Activated CD8-positive, alpha-beta memory T cell treated with anti-CD3 and anti-CD28 coated beads, Interleukin-2, amount 50 U/mL, for 24 hours (primary cell): ENCODE results near the gene ZFAND3.
A peak's percentile ranks its signal among the peaks of the same experiment; 100 is the strongest.
"Not testable (repeated sequence)": the region's sequence is repeated elsewhere in the genome, so short reads cannot be mapped to it uniquely, and the experiment has no call there.

Source experiments
- DNase-seq: peaks from one replicate; pipeline ENCODE4 v3.0.0-alpha.2; 2020; ENCODE audit errors: extremely low read depth

Gene ZFAND3

DNA sequence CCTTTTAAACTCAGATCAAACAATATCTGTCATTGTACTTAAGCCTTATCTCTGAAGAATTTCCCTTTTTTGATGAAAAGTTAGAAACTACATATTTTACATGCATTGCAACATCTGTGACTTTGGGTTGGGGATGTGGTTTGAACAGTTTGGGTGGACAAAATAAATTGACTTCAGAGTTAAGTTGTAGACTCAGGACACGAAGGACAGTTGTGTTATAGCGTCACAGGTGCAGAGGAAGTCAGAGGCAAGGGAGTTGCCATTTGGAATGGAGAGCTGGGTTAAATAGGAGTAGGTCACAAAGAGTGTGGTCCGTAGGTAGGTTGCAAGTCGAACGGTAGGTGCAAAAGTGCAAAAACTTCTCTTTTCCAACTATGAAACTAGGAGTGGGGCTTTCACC is 46.0 kb downstream of the ZFAND3 start:
- no peak for DNase-seq

DNA sequence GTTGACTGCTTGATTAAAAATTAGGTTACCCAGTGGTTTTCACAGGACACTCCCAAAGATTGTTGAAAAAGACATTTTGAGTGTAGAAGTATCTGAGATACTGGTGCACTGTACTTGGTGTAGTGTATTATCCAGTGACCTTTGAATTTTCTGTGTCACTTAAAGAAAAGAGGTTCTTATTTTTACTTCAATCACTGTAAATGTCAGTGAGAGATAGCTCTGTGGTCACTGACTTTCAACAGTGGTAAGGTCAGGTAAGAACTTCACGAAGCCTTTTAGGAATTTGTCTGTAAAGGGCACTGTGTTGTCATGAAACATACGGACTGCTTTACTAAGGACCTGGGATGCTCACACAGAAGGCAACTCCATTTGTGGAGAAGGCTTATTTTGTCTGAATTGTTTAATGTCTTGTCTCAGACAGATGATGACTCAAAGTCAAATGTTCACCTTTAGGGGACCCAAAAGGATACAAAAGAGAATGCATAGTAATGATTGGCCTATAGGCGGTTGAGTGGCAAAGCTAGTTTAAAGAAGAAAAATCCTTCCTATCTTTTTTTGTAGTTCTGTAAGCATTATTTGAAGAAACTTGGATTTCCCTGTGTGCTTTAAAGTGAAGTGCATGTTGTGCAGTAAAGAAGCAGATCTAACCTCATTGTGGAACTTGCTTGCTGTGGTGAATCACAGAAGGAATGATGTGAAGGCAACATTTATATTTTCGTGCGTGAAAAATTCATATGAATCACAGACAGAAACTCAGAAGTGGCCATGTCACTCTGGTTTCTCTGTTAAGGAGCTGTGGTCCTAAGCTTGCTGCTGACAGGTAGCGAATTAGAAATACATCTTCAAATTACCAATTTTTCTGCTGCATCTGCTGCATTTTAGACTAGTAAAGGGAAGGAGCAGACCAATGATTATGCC is 47.3 kb downstream of the ZFAND3 start:
- no peak for DNase-seq

DNA sequence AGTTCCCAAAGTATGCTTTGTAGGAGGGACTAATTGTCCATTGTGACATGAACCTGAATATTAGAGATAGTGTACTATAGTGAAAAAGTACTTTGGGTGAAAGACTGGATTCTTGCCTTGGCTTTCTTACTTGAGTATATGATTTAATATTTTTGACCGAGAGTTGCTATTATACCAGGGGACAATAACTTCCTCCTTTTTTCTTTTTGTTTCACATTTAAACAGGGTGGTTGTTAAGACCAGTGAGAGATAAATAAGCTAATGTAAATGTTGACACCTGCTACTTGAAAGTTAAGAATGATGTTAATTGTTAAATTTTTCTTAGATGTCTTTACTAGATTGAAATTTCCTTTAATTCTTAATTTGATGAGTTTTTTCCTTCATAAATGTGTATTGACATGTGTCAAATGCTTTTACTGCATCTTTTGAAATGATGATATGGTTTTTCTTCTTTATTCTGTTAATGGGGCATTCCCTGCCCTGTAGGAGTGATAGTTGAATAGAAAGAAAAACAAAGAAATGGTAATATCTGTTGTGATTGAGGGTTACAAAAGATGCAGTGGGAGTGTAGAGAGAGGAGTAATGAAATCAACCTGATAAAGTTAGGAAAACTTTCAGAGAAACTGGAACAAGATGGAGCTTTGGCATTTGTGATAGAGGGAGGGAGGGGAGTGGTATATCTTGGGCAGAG is 48.4 kb downstream of the ZFAND3 start:
- DNase-seq, result no peak

DNA sequence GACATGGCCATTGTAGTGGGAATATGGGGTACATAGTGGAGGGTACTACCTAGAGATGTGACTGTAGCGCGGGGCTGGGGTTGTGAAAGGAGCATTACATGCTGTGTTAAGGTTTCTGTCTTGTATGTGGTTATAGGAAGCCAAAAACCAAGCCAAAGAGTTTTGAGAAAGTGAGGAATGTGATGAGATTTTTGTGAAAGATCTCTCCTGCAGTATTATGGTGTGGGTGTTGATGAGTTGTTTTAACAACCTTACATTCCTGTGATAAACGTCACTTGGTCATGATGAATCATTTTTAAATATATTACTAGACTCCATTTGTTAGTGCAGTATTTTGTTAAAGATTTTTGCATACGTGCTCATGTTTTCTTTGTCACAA is 48.9 kb downstream of the ZFAND3 start:
- peak; percentile 8 for DNase-seq

DNA sequence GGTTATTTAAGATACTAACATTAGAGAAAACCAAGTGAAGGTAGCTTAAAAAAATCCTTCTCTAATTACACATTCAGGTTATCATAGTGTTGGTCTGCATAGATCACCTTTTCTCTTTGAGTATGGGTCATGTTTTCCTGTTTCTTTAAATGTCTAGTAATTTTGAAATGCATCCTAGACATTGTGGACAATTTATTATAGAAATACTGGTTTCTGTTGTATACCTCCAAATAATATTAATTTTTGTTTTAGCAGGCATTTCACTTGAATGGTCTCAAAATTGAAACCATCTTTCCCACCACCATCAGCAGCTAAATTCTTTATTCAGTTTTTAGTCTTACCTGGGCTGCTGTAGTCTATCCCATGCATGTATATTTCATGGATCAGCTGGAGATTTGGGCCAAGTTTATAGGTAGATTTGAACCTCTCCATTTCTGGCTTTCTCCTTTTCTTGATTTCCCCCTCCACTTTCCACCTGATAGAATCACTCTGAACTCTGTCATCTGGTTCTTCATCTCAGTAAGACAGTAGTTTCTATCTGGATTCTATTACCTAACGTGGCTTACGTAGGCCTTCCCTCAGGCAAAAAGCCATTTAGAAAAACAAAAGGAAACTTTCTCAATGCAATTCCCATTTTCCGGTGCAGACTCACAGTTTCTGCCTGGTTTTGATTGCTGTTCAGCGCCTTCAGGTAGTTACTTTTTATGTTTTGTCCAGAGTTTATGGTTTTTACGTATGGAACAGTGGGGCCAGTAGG is 52.3 kb downstream of the ZFAND3 start:
- no peak for DNase-seq

DNA sequence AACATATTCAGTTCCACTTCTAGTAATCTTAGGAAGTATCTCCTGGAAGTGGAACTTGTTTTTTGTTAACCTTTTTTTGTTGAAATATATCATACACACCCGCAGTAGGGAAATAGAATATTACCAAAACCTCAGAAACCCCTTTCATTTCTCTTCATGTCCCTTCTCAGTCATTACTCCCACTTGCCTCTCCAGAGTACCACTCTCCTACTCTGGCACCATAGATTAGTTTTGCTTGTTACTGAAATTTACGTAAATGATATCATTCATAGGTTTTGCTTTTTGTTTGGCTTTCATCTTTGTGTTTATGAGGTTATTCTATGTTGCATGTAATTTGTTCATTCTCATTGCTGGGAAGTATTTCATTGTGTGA is 52.8 kb downstream of the ZFAND3 start:
- DNase-seq, result no peak

DNA sequence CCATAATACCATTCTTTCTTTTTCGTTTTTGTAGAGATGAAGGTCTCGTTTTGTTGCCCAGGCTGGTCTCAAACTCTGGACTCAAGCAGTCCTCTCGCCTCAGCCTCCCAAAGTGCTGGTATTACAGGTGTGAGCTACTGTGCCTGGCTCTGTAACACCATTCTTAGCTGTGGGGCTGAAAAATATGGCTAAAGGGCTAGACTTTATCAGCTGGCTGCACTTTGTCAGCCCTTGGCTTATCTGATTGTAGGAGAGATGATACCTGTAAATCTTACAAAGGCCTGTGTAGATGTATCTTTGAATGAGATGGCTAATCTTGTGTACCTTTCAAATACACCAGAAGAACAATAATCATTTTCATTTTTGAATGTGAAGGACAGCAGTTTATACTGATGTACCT is 55.2 kb downstream of the ZFAND3 start:
- no peak for DNase-seq

DNA sequence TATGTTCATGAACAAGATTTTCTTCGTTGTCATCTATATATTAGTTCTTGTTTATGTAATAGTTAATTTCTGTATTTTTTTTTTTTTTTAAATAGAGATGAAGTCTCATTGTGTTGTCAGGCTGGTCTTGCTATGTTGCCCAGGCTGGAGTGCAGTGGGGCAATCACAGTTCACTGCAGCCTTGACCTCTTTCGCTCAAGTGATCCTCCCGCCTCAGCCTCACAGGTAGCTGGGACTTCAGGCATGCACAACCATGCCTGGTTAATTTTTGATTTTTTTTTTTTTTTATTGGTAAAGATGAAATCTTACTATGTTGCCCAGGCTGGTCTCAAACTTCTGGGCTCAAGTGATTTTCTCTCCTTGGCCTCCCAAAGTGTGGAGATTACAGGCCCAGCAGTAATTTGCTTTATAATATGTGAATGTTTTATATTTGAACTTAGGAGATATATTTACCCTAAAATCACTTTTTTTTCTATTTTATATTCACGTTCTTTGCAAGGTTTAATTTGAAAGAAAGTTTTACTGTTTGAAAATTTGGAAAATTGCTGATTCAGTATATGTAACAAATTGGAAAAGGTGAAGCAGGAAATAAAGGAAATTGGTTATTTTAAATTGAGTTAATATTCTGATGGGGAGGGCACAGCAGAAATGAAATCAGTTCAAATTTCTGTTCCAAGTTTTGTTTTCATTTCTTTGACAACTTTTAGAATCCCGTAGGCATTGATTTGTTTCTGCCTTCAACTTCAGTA is 56.2 kb downstream of the ZFAND3 start:
- no peak for DNase-seq

DNA sequence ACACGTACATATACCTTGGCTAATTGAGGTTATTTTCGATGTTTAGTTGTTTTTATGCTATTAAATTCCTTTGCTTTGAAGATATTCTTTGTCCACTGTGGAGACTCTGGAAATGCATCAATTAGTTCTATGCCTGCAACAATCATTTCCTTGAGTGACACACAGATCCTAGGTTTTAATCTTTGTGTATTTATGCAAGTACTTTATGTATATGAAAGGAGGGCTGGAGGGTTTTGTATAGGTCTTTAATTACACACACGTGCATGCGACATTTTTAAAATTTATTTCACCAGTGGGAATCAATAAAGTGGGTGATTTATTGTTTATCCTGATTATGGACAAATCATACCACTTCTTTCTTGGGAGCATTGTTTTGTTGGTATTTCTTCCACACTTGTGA is 57.3 kb downstream of the ZFAND3 start:
- DNase-seq, result no peak

DNA sequence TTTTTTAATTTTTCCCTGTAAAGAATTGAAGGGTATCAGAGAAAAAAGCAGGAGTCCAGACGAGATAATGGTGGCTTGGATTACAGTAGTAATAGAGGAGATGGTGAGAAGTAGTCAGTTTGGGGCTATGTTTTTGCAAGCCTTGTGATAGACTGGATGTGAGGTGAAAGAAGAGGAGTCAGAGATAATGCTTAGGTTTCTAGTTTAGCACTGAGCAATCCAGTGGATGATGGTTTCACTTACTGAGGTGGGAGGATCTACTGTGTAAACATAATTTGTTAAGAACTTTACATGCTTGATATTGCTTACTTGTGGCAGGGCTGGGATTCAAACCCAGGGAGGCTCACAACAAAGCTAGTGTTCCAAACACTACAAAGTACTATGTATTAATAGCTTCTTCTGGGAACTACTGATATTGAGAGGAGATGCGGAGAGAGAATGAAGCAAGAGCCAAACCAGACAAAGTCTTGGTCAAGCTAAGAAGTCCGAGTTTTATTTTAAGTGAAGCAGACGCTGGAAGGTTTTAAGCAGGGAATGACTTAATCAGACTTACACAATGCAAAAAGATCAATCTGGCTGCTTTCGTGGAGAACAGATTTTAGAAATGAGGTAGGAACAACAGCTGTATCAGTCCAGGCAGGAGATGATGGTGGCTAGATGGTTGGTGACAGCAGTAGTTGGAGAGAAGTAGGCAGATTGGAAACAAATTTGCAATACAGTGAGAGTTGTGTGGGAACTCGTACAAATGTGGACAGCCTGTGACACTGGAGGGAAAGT is 58.0 kb downstream of the ZFAND3 start:
- no peak for DNase-seq

DNA sequence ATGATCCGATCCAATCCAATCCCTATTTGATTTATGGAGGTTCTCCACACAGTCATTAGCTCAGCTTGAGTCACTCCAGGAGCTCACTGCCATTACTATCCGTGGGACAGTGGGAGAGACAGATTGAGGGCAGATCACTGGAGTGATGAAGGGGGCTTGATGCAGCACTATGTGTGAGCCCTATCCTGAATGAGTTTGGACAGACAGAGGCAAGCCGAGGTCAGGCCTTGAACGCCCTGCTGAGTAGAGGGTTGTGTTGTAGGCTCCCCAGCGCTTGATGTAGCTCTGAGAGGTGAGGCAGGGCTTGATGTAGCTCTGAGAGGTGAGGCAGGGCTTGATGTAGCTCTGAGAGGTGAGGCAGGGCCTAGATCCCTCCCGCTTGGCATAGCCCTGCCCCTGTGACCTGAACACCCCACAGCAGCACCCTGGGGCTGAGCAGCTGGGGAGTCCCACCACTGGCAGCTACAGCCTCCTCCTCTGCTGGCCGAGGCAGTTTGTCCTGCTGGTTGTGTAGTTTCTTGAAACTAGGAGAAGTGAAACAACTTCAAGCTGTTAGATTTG is 58.7 kb downstream of the ZFAND3 start:
- no peak for DNase-seq

DNA sequence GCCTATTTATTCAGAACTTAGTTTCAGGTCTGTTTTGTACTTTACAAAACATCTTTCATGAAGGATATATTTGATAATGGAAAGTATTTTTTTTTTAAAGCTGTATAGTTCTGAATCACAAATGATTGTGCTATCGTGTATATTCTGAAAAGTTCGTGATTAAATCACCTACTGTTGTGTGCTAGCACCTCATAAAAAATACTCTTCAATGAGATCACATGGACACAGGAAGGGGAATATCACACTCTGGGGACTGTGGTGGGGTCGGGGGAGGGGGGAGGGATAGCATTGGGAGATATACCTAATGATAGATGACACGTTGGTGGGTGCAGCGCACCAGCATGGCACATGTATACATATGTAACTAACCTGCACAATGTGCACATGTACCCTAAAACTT is 61.1 kb downstream of the ZFAND3 start:
- DNase-seq, result not testable (repeated sequence)

DNA sequence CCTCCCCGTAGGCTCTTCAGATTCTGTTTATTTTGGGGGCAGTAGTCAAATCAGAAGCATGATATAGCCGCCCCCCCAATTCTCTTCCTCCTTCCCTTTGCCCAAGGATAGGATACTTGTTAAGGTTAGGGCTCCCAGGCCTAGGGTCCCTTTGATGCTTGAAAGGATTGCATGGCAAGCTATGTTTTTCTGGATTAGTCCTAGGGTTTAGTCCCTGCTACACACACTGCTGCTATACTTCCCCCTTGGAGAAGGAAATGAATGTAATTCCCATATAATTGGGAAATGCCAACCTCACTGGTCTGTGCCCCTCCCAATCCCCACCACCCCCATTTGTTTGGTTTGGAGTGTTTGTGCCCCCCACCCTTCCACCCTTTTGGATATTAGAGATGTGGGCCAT is 62.8 kb downstream of the ZFAND3 start:
- DNase-seq, result no peak

DNA sequence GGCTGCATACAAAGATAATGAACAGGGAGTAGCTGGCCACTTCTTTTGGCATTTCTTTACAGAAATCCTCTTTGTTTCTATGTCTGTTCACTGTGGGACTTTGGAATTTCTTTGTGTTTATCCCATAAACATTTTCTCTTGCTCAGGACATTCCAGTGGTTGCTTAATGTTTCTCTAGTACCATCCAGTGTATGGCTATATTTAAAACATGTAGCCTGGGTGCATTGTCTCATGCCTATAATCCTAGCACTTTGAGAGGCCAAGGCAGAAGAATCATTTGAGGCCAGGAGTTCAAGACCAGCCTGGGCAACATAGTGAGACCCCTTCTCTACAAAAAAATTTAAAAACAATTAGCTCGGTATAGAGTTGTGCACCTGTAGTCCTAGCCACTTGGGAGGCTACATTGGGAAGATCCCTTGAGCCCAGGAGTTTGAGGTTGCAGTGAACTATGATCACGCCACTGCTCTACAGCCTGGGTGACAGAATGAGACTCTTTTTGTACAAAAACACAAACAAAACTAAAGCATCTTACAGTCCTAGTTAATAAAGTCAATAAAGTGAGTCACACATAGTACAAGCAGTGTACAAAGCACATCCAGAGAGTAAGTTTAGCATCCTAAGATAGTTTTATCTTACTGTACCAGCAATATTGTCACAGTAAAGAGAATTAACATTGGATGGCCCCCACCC is 63.3 kb downstream of the ZFAND3 start:
- DNase-seq, result no peak

DNA sequence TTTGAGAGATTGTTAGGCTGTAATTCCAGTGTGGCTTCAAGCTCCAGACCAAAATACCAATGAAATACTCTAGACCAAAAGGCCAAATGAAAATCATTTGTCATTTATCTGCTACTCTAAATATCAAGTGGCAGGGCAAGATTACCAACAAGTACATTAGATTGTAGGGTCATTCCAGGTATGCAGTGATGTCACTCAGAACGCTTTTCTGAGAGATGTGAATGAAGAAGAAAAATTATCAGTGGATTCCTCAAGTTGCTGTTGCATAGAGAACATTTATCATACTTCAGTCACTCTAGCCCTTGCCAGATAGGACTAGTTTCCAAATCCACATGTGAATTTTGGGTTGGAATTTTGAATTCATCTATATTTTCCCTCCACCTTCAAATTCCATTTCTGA is 65.0 kb downstream of the ZFAND3 start:
- DNase-seq, result no peak

DNA sequence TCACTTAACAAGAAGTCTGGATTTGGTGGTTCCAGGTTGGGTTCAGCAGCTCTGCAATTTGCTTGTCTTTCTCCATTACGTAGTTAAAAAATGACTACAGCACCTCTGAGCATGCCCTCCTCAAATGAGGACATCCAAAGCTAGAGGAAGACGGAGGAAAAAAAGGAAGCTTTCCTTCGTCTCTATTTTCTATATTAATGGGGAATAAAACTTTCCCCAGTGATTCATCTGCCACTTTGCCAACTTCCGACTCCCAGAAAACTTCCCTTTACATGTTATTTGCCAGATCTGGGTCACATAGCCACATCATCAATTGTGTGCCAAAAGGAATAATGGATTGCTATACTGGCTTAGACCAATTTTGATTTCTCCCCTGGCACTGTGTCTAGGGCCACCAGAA is 69.5 kb downstream of the ZFAND3 start:
- DNase-seq, result no peak

DNA sequence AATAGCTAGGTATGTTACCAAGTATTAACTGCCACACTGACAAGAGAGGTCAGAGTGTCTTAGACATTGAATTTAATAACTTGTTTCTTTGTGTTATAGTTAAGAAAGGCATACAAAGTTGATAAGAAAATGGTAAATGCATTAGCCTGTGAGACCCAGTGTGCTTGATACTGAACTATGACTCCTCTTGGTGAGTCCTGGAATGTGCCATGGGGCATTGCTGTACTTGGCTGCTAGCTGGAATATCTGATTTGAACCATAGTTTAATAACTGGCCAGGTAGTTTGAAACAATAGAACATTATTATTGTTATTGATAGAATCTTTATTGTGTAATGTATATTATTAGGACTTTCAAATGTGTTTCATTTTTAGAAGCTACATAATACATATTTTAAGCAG is 70.0 kb downstream of the ZFAND3 start:
- no peak for DNase-seq

DNA sequence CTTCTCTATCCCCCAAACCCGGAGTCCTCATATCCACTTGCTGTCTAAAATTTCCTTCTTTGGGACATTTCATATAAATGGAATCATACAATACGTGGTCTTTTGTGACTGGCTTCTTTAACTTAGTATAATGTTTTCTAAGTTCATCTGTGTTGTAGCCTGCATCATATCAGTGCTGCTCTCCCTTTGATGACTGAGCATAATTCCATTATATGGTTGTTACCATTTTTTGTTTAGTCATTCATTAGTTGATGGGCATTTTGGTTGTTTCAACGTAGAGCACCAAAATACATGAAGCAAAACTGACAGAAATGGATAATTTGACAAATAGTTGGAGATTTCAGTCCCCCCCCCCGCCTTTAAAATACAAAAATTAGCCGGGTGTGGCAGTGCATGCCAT is 71.5 kb downstream of the ZFAND3 start:
- DNase-seq, result no peak

DNA sequence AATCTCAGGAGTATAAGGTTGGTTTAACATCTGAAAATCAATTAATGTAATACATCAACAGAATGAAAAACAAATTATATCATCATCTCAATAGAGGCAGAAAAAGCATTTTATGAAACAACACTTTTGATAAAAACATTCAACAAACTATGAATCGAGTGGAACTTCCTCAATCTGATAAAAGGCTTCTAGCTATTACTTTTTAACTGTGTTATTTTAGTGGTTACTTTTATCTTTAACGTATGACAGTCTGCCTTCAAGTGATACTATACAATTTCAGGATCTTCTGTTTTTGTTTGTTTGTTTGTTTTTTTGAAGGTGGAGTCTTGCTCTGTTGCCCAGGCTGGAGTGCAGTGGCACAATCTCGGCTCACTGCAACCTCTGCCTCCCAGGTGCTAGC is 73.7 kb downstream of the ZFAND3 start:
- DNase-seq, result no peak

DNA sequence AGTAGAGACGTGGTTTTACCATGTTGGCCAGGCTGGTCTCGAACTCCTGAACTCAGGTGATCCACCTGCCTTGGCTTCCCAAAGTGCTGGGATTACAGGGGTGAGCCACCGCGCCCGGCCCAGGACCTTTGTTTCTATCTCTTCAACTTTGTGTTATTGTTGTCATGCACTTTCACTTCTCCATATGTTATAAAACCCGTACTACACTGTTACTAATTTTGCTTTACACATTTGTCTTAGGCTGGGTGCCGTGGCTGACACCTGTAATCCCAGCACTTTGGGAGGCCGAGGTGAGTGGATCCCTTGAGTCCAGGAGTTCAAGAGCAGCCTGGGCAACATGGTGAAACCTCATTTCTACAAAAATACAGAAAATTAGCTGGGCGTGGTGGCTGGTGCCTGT is 74.2 kb downstream of the ZFAND3 start:
- DNase-seq, result not testable (repeated sequence)
